ENCODE data around the gene CIZ1.

CIZ1 gene

DNA sequence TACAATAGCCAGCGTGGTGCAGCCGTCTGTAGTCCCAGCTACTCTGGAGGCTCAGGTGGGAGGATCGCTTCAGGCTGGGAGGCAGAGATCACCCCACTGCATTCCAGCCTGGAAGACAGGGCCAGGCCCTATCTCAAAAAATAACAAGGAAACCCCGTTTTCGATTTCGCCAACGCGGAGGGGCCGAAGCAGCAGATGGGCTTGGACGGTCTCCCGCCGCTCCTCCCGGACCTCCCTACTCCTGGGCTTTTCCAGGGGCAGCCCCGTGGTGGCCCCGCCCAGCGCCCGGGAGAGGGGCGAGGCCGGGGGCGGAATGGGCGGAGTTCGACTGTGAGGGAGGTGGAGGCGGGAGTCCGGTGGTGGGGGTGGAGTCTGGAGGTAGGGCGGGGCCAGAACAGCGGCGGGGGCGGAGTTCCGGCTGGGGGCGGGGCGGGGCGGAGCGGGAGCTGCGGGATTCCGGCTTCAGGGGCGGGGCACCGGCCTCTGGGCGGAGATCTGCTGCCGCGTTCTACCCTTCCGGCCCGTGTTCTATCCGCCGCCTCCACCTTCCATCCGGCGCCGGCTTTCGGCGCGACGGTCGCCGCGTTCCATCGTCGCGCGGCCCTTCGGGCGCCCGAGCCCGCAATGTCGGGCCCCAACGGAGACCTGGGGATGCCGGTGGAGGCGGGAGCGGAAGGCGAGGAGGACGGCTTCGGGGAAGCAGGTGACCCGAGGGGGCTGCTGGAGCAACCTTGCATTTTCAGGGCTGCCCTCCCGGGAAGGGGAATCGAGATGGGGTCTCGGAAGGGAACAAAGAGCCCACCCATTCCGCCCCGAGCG lies 31.4 kb downstream of the CIZ1 start, which contains the start of gene BBLN:
BBLN (plus strand) TSS at position 482 of the 819 bp plus-strand sequence; CDS start at position 625, 143 bp downstream.
- TF ChIP-seq, protein P1, sequence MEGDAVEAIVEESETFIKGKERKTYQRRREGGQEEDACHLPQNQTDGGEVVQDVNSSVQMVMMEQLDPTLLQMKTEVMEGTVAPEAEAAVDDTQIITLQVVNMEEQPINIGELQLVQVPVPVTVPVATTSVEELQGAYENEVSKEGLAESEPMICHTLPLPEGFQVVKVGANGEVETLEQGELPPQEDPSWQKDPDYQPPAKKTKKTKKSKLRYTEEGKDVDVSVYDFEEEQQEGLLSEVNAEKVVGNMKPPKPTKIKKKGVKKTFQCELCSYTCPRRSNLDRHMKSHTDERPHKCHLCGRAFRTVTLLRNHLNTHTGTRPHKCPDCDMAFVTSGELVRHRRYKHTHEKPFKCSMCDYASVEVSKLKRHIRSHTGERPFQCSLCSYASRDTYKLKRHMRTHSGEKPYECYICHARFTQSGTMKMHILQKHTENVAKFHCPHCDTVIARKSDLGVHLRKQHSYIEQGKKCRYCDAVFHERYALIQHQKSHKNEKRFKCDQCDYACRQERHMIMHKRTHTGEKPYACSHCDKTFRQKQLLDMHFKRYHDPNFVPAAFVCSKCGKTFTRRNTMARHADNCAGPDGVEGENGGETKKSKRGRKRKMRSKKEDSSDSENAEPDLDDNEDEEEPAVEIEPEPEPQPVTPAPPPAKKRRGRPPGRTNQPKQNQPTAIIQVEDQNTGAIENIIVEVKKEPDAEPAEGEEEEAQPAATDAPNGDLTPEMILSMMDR (IDR thresholded peaks at IDR 0.05; ENCODE audit: extremely low read depth, insufficient read depth, missing control alignments) = no peak
- peak; percentile 100 for DNase-seq (ENCODE audit: low spot score)
- in situ Hi-C loops (cut with MboI; ENCODE audit: low pct_unique_long_range_greater_than_20kb, low sequenced_read_pairs, unreplicated experiment) = no loop called here

DNA sequence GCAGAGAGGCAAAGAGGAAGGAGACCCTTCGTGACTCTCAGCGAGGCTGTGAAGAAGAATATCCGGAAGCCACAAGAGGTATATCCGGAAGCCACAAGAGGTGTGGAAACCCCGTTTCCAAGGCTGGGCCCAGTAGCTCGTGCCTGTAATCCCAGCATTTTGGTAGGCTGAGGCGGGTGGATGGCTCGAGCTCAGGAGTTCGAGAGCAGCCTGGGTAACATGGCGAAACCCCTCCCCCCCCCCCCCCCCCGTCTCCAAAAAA lies 31.9 kb downstream of the CIZ1 start:
- TF ChIP-seq, protein P1 (IDR thresholded peaks at IDR 0.05; ENCODE audit: extremely low read depth, insufficient read depth, missing control alignments) = no peak
- in situ Hi-C loops (cut with MboI; ENCODE audit: low pct_unique_long_range_greater_than_20kb, low sequenced_read_pairs, unreplicated experiment) = no loop called here
- peak; percentile 58 for DNase-seq (ENCODE audit: low spot score)

DNA sequence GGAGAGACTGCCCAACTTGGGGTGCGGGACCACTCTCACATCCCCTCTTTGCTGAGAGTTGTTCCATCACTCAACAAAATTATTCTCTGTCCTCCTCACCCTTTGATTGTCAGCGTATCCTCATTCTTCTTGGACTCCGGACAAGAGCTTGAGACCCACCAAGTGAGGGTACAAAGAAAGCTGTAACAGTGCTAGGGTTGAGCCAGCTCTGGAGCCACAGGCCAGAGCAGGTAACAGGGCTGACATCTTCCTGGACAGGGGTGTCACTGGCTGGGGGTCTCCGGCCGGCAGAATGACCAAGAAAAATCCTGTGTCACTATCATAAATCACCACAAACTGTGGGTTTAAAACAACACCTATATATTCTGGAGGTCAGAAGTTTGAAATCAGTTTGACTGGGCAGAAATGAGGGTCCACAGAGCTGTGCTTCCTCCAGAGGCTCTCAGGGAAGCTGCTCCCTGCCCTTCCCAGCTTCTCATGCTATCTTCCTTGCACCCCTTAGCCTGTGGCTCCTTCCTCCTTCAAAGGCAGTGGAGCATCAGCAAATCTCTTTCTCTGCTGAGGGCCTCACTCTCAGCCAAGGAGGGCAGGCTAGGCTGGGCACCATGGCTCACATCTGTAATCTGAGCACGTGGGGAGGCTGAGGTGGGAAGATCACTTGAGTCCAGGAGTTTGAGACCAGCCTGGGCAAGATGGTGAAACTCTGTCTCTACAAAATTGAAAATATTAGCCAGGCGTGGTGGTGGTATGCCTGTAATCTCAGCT lies 35.5 kb downstream of the CIZ1 start:
- in situ Hi-C loops (cut with MboI; ENCODE audit: low pct_unique_long_range_greater_than_20kb, low sequenced_read_pairs, unreplicated experiment) = no loop called here
- DNase-seq (ENCODE audit: low spot score) = no peak
- TF ChIP-seq, protein P1 (IDR thresholded peaks at IDR 0.05; ENCODE audit: extremely low read depth, insufficient read depth, missing control alignments) = no peak

DNA sequence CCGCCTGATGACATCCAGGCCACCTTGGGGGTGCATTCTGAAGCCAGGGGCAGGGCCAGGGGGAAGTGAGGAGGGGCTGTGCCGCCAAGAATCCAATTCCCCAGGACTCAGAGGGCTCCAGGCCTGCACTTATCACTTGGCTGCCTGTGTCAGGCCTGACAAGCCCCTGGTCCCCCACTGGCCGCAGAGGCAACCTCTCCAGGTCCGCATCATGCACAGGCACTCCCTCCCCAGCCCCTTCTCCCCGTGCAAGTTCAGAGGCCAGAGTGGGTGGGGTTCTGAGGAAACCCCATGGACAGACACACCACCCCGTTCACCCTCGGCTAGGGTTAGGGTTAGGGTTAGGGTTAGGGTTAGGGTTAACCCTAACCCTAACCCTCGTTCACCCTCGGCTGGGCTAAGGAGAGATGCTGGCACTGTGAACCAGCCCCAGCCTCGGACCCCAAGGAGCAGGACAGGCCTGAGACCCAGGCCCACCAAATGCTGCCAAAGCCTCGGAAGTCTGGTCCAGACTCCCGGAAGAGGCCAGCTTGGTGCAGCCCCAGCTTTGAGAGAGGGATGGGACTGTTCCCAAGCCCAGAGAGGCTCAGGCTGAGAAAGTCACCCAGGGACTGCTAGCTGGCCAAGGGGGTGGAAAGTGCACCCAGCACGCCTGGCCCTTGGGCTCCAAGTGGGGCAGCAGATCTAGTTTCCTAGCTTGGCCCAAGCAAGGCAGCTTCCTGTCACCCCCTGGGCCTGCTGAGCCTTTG lies 37.3 kb downstream of the CIZ1 start:
- TF ChIP-seq, protein P1 (IDR thresholded peaks at IDR 0.05; ENCODE audit: extremely low read depth, insufficient read depth, missing control alignments) = no peak
- no peak for DNase-seq (ENCODE audit: low spot score)
- in situ Hi-C loops (cut with MboI; ENCODE audit: low pct_unique_long_range_greater_than_20kb, low sequenced_read_pairs, unreplicated experiment) = no loop called here

DNA sequence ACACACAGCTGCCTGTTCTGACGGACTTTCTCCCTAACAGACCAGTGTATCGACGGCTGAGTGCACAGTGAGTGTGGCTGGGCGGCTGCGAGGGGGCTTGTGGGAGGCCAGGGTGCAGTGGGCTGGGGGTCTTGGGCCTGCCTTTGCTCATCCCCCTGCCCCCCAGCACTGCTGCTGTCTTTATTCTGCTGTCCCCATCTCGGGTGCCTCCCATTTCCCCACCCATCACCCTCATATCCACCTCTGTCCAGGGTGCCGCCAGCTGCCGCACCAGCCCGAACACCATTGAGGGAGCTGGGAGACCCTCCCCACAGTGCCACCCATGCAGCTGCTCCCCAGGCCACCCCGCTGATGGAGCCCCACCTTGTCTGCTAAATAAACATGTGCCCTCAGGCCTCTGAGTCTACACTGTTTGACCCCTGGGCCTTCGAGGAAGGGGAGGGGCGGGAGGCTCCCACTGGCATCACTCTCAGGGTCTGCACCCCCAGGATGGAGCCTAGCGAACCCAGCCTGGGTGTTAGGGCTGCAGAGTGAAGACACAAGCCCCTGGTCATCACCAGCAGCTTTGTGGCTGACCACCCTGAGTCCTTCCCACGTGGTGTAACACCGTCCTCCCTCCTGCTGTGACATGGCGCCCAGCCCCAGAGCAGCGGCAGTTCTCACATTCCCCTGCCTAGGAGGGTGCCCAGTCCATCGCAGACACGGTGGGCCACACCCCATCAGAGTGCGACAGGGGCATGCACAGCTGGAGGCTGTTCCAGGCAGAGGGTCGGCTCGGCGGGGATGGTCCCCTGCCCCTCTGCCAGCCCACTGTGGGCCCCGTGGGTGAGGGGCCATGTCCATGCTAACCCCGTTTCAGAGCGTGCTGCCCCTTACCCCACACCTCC lies 38.1 kb downstream of the CIZ1 start:
- TF ChIP-seq, protein P1 (IDR thresholded peaks at IDR 0.05; ENCODE audit: extremely low read depth, insufficient read depth, missing control alignments) = no peak
- DNase-seq (ENCODE audit: low spot score) = no peak
- in situ Hi-C loops (cut with MboI; ENCODE audit: low pct_unique_long_range_greater_than_20kb, low sequenced_read_pairs, unreplicated experiment) = no loop called here

Measured in GM13977 (cell line).